ENCODE results near the gene KLF7.

KLF7 gene

GRCh38 chr2:207150284-207150683 lies 15.5 kb downstream of the KLF7 start:
- POLR2A ChIA-PET, result no interaction called here
- Histone ChIP-seq H3K27ac (ENCODE audit: insufficient read depth in 1 of 2, low read depth in 1 of 2, low read length in 2 of 2, poor library complexity in 1 of 2, severe bottlenecking in 2 of 2) (peak overlapping the region; percentile 9 to 23), H3K27me3 (replicated peaks in 2 of 5; ENCODE audit: control insufficient read depth in 4 of 5, insufficient read depth in 5 of 5, low read length in 4 of 5) (no peaks in the 10 kb centered on the region), H3K4me3 (ENCODE audit: control insufficient read depth in 1 of 7, extremely low read depth in 1 of 7, insufficient read depth in 4 of 7, low read depth in 2 of 7, low read length in 6 of 7) (peak overlapping the region in 5 of 7 experiments; percentile 5 to 67 (median 43)), H3K4me1 (ENCODE audit: control extremely low read depth in 1 of 4, control insufficient read depth in 4 of 4, insufficient read depth in 4 of 4, low read length in 3 of 4) (peaks cover 35 to 78% (median 63%) of the 10 kb centered on the region in 4 experiments), H3K9me3 (ENCODE audit: control extremely low read depth in 1 of 5, control insufficient read depth in 4 of 5, insufficient read depth in 2 of 5, low read depth in 1 of 5, low read length in 4 of 5) (no peaks in the 10 kb centered on the region), H3K36me3 (ENCODE audit: control insufficient read depth in 4 of 4, insufficient read depth in 4 of 4, low read length in 3 of 4) (peaks cover 0 to 6% (median 3%) of the 10 kb centered on the region in 4 experiments)
- CTCF ChIA-PET, result interaction anchor here (0.9 to 1.7 kb wide), 3 partner anchors 8 to 350 kb away, joined by 3 to 4 read pairs (median 4); no protein-coding TSS in a partner anchor
- 7% methylated on average over 2 of the region's 5 CpGs for WGBS (ENCODE audit: insufficient coverage)
- peak in 2 of 3 donors; percentile 50 to 68 for DNase-seq

- POLR2A ChIA-PET, result no interaction called here
- Histone ChIP-seq H3K36me3 (ENCODE audit: control insufficient read depth in 4 of 4, insufficient read depth in 4 of 4, low read length in 3 of 4) (peaks cover 0 to 6% (median 3%) of the 10 kb centered on the region in 4 experiments), H3K4me1 (ENCODE audit: control extremely low read depth in 1 of 4, control insufficient read depth in 4 of 4, insufficient read depth in 4 of 4, low read length in 3 of 4) (peaks cover 36 to 78% (median 63%) of the 10 kb centered on the region in 4 experiments), H3K27ac (ENCODE audit: insufficient read depth in 1 of 2, low read depth in 1 of 2, low read length in 2 of 2, poor library complexity in 1 of 2, severe bottlenecking in 2 of 2) (peak overlapping the region; percentile 9 to 23), H3K9me3 (ENCODE audit: control extremely low read depth in 1 of 5, control insufficient read depth in 4 of 5, insufficient read depth in 2 of 5, low read depth in 1 of 5, low read length in 4 of 5) (no peaks in the 10 kb centered on the region), H3K27me3 (replicated peaks in 2 of 5; ENCODE audit: control insufficient read depth in 4 of 5, insufficient read depth in 5 of 5, low read length in 4 of 5) (no peaks in the 10 kb centered on the region), H3K4me3 (ENCODE audit: control insufficient read depth in 1 of 7, extremely low read depth in 1 of 7, insufficient read depth in 4 of 7, low read depth in 2 of 7, low read length in 6 of 7) (peak overlapping the region in 2 of 7 experiments; percentile 52 to 67)
- CTCF ChIA-PET, result interaction anchor here (1.7 to 2.0 kb wide), 2 partner anchors 16 to 42 kb away, joined by 4 to 12 read pairs; partner anchors contain the start of gene KLF7
- DNase-seq, result peak in 2 of 3 donors; percentile 49 to 68
- WGBS (ENCODE audit: insufficient coverage), result 37% methylated on average over 5 of the region's 7 CpGs
Measured at GRCh38 chr2:207149249-207150213, 16.2 kb downstream of the KLF7 start.

DNA sequence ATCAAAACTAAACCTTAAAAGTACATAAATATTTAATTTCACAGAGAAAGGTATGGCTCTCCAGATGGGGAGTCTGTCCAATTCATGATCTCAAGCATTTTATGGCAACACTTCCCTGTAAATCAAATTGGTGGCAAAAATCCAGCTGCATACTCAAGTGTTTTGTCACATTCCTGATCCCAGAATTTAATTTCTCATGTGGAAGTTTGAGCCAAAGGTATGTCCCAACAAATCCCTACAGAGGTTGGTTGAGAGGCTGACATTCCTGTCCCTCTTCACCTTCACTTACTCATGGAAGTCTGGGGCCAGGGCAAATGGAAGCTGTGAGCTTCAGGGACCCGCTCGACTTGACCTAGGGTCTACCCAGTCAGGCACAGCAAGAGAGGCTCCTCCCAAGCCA lies 17.7 kb downstream of the KLF7 start:
- ChIA-PET CTCF (interaction anchor here (0.6 to 2.0 kb wide), 3 partner anchors 8 to 17 kb away, joined by 3 to 12 read pairs (median 5); partner anchors contain the start of gene KLF7), POLR2A (no interaction called here)
- Histone ChIP-seq H3K27me3 (replicated peaks in 2 of 5; ENCODE audit: control insufficient read depth in 4 of 5, insufficient read depth in 5 of 5, low read length in 4 of 5) (no peaks in the 10 kb centered on the region), H3K4me1 (ENCODE audit: control extremely low read depth in 1 of 4, control insufficient read depth in 4 of 4, insufficient read depth in 4 of 4, low read length in 3 of 4) (peaks cover 37 to 81% (median 68%) of the 10 kb centered on the region in 4 experiments), H3K27ac (ENCODE audit: insufficient read depth in 1 of 2, low read depth in 1 of 2, low read length in 2 of 2, poor library complexity in 1 of 2, severe bottlenecking in 2 of 2) (no peak overlapping the region), H3K9me3 (ENCODE audit: control extremely low read depth in 1 of 5, control insufficient read depth in 4 of 5, insufficient read depth in 2 of 5, low read depth in 1 of 5, low read length in 4 of 5) (no peaks in the 10 kb centered on the region), H3K36me3 (ENCODE audit: control insufficient read depth in 4 of 4, insufficient read depth in 4 of 4, low read length in 3 of 4) (peaks cover 0 to 6% (median 3%) of the 10 kb centered on the region in 4 experiments), H3K4me3 (ENCODE audit: control insufficient read depth in 1 of 7, extremely low read depth in 1 of 7, insufficient read depth in 4 of 7, low read depth in 2 of 7, low read length in 6 of 7) (no peak overlapping the region)
- no CpG with 5 or more reads among the region's 2 CpGs for whole genome bisulfite sequencing (ENCODE audit: insufficient coverage)
- no peak for DNase-seq

DNA sequence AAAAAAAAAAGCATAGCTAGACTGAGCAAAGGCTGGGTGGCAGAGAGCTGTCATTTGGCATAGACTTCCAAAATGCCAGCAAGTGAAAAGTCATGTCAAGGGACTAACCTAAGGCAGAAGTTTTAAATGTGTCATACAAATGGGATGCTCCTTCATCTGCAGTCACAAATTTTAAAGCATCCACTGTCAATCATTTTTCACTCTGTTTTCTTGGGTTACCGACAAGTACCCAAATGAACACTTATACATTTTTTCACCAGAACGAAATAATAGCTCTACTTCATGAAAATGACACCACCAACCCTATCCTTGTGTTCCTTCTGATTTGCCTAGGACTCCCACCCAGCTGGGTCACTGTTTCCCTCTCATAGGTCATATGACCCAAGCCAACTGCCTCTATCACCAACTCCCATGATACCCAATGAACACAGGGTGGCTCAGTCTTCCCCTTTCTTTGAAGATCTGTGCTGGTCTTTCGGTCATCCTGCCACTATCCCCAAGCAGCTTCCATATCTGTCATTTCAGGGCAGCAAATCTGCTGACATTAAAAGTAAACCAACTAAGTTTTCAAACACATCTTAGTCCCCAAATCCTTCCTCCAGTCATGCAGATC lies 21.5 kb downstream of the KLF7 start:
- H3K4me3 ChIP-seq (ENCODE audit: control insufficient read depth in 1 of 7, extremely low read depth in 1 of 7, insufficient read depth in 4 of 7, low read depth in 2 of 7, low read length in 6 of 7), result peak overlapping the region in 5 of 7 experiments; percentile 55 to 71 (median 64)
- peak overlapping the region; percentile 85 to 92 for H3K27ac ChIP-seq (ENCODE audit: insufficient read depth in 1 of 2, low read depth in 1 of 2, low read length in 2 of 2, poor library complexity in 1 of 2, severe bottlenecking in 2 of 2)
- CTCF ChIA-PET, result interaction anchor here (0.7 to 3.7 kb wide), 7 partner anchors 16 to 329 kb away, joined by 3 to 26 read pairs (median 5); partner anchors contain the start of gene KLF7
- H3K36me3 ChIP-seq (ENCODE audit: control insufficient read depth in 4 of 4, insufficient read depth in 4 of 4, low read length in 3 of 4), result peaks cover 0 to 6% (median 3%) of the 10 kb centered on the region in 4 experiments
- no peaks in the 10 kb centered on the region for H3K27me3 ChIP-seq (replicated peaks in 2 of 5; ENCODE audit: control insufficient read depth in 4 of 5, insufficient read depth in 5 of 5, low read length in 4 of 5)
- WGBS (ENCODE audit: insufficient coverage), result 82% methylated on average over 3 of the region's 3 CpGs
- H3K9me3 ChIP-seq (ENCODE audit: control extremely low read depth in 1 of 5, control insufficient read depth in 4 of 5, insufficient read depth in 2 of 5, low read depth in 1 of 5, low read length in 4 of 5), result no peaks in the 10 kb centered on the region
- POLR2A ChIA-PET, result interaction anchor here (2.1 to 4.0 kb wide), 2 partner anchors 10 to 21 kb away, joined by 12 to 49 read pairs; partner anchors contain the start of gene KLF7
- peak in 2 of 3 donors; percentile 42 to 56 for DNase-seq
- peaks cover 32 to 80% (median 62%) of the 10 kb centered on the region in 4 experiments for H3K4me1 ChIP-seq (ENCODE audit: control extremely low read depth in 1 of 4, control insufficient read depth in 4 of 4, insufficient read depth in 4 of 4, low read length in 3 of 4)

DNA sequence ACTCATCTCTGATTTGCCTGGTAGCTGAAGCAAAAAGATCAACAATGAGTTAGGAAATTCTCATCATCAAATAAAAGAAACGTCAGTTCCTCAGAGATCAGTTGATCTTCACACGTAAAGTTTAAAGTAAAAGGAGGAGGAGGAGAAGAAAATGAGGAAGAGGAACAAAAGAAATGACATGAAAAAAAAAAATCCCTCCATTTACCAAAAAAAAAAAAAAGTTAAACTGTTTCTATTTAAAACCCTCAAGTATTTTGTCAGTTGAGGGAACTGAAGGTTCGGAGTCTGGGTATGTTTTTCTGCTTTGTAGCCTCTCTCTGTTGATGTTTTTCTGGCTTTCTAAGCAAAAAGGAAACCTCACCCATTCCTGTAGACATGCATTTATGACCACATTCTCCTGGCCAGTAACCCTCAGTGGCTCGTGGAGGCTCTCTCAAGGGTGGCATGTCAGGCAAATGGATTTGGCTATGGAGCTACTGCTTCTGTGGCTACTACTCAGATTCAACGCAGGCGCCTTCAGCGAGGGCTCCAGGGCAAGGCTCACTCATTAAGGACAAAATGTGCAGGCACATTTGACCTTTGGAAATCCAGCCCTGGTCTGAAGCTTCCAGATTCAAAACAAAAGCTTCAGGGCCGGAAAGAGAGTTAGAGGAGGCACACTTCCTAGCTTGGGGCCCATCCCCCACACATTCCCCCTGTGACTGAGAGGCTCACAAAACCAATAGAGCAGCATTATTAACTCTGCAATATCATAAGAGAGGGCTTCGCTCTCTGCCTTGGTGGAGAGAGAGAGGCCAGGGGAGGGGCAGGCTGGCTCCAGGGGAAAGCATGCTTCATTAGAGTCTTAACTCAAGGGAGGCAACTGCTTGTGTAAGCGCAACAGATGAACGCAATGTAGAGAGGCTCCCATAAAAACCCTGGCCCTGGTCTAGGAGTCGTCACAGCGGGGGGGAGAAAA lies 22.3 kb downstream of the KLF7 start:
- ChIA-PET POLR2A (interaction anchor here (1.0 to 4.0 kb wide), 5 partner anchors 11 to 96 kb away, joined by 3 to 49 read pairs (median 7); partner anchors contain the start of gene KLF7), CTCF (interaction anchor here (0.7 to 3.7 kb wide), 23 partner anchors 10 to 343 kb away, joined by 3 to 26 read pairs (median 4); partner anchors contain the start of gene KLF7)
- Histone ChIP-seq H3K36me3 (ENCODE audit: control insufficient read depth in 4 of 4, insufficient read depth in 4 of 4, low read length in 3 of 4) (peaks cover 0 to 6% (median 3%) of the 10 kb centered on the region in 4 experiments), H3K27me3 (replicated peaks in 2 of 5; ENCODE audit: control insufficient read depth in 4 of 5, insufficient read depth in 5 of 5, low read length in 4 of 5) (no peaks in the 10 kb centered on the region), H3K27ac (ENCODE audit: insufficient read depth in 1 of 2, low read depth in 1 of 2, low read length in 2 of 2, poor library complexity in 1 of 2, severe bottlenecking in 2 of 2) (peak overlapping the region; percentile 85 to 92), H3K4me3 (ENCODE audit: control insufficient read depth in 1 of 7, extremely low read depth in 1 of 7, insufficient read depth in 4 of 7, low read depth in 2 of 7, low read length in 6 of 7) (peak overlapping the region in 6 of 7 experiments; percentile 50 to 71 (median 62)), H3K4me1 (ENCODE audit: control extremely low read depth in 1 of 4, control insufficient read depth in 4 of 4, insufficient read depth in 4 of 4, low read length in 3 of 4) (peaks cover 31 to 72% (median 56%) of the 10 kb centered on the region in 4 experiments), H3K9me3 (ENCODE audit: control extremely low read depth in 1 of 5, control insufficient read depth in 4 of 5, insufficient read depth in 2 of 5, low read depth in 1 of 5, low read length in 4 of 5) (no peaks in the 10 kb centered on the region)
- 0% methylated on average over 8 of the region's 13 CpGs for WGBS (ENCODE audit: insufficient coverage)
- DNase-seq, result peak; percentile 68 to 92 (median 88)

DNA sequence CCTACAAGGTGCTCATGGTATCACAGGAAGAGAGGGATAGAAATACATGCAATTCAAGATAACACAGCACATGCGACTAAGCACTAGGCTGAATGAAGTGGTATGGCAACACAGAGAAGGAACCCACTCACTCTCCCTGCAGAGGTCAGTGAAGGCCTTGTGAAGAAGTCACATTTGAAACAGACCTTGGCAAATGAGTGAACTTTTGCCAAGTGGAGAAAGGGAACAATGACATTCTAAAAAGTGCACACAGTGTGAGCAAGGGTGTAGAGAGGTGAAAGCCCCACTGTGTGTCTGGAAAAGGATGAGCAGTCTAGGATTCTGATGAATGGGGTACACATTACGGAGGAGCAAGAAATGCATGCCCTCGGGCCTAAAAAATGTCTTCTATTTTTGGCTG lies 23.3 kb downstream of the KLF7 start:
- ChIA-PET CTCF (interaction anchor here (0.6 to 3.7 kb wide), 28 partner anchors 8 to 342 kb away, joined by 3 to 26 read pairs (median 4); partner anchors contain the start of gene KLF7), POLR2A (interaction anchor here (1.0 to 4.0 kb wide), 4 partner anchors 14 to 97 kb away, joined by 3 to 49 read pairs (median 6); partner anchors contain the start of gene KLF7)
- Histone ChIP-seq H3K27ac (ENCODE audit: insufficient read depth in 1 of 2, low read depth in 1 of 2, low read length in 2 of 2, poor library complexity in 1 of 2, severe bottlenecking in 2 of 2) (peak overlapping the region; percentile 85 to 92), H3K27me3 (replicated peaks in 2 of 5; ENCODE audit: control insufficient read depth in 4 of 5, insufficient read depth in 5 of 5, low read length in 4 of 5) (no peaks in the 10 kb centered on the region), H3K4me3 (ENCODE audit: control insufficient read depth in 1 of 7, extremely low read depth in 1 of 7, insufficient read depth in 4 of 7, low read depth in 2 of 7, low read length in 6 of 7) (peak overlapping the region in 1 of 7 experiments; percentile 39), H3K4me1 (ENCODE audit: control extremely low read depth in 1 of 4, control insufficient read depth in 4 of 4, insufficient read depth in 4 of 4, low read length in 3 of 4) (peaks cover 31 to 71% (median 60%) of the 10 kb centered on the region in 4 experiments), H3K9me3 (ENCODE audit: control extremely low read depth in 1 of 5, control insufficient read depth in 4 of 5, insufficient read depth in 2 of 5, low read depth in 1 of 5, low read length in 4 of 5) (no peaks in the 10 kb centered on the region), H3K36me3 (ENCODE audit: control insufficient read depth in 4 of 4, insufficient read depth in 4 of 4, low read length in 3 of 4) (peaks cover 0 to 5% (median 3%) of the 10 kb centered on the region in 4 experiments)
- 33% methylated on average over 3 of the region's 3 CpGs for WGBS (ENCODE audit: insufficient coverage)
- DNase-seq, result peak; percentile 65 to 83 (median 75)

Measured in common myeloid progenitor, CD34-positive (primary cell).